Prostate gland (tissue), 2 donors: ENCODE results near the gene OSBPL7.

ENCODE experiments used
- POLR2AphosphoS5 ChIP-seq: sonication (generic); formaldehyde crosslinking; IDR thresholded peaks from one replicate; pipeline ENCODE4 v1.6.1; 2017; ENCODE audit warnings: antibody characterized with exemption
- TF ChIP-seq, protein P1 (sequence below), 4 experiments: fragments of 200-600 bp in 2 of 4; fragments of 450-650 bp in 2 of 4; sonication (generic) in 2 of 4; IDR thresholded peaks; 1 replicate in 3 of 4; 2 replicates in 1 of 4; pipeline ENCODE4 v1.5.1; 2016 to 2019; ENCODE audit warnings: antibody characterized with exemption in 4 of 4, mild to moderate bottlenecking in 2 of 4, moderate library complexity in 2 of 4

- no peak for TF ChIP-seq POLR2AphosphoS5
- TF ChIP-seq, protein P1, sequence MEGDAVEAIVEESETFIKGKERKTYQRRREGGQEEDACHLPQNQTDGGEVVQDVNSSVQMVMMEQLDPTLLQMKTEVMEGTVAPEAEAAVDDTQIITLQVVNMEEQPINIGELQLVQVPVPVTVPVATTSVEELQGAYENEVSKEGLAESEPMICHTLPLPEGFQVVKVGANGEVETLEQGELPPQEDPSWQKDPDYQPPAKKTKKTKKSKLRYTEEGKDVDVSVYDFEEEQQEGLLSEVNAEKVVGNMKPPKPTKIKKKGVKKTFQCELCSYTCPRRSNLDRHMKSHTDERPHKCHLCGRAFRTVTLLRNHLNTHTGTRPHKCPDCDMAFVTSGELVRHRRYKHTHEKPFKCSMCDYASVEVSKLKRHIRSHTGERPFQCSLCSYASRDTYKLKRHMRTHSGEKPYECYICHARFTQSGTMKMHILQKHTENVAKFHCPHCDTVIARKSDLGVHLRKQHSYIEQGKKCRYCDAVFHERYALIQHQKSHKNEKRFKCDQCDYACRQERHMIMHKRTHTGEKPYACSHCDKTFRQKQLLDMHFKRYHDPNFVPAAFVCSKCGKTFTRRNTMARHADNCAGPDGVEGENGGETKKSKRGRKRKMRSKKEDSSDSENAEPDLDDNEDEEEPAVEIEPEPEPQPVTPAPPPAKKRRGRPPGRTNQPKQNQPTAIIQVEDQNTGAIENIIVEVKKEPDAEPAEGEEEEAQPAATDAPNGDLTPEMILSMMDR (IDR thresholded peaks at IDR 0.05) = no peak
These were observed 15.3 kb downstream of the OSBPL7 start for GRCh38 chr17:47806026-47806912.
